Stimulated activated CD8-positive, alpha-beta memory T cell treated with anti-CD3 and anti-CD28 coated beads, Interleukin-15, amount 100 ng/mL, for 1 hour (primary cell): ENCODE measurements around the gene HNRNPF.
"Not testable (repeated sequence)": the region's sequence is repeated elsewhere in the genome, so short reads cannot be mapped to it uniquely, and the experiment has no call there.

Experiments
- DNase-seq: peaks from one replicate; pipeline ENCODE4 v3.0.0-alpha.2; 2020; ENCODE audit warnings: low read depth

Gene HNRNPF

GRCh38 chr10:43348511-43349312, 60.3 kb downstream of the HNRNPF start:
- peak; percentile 77 for DNase-seq

DNA sequence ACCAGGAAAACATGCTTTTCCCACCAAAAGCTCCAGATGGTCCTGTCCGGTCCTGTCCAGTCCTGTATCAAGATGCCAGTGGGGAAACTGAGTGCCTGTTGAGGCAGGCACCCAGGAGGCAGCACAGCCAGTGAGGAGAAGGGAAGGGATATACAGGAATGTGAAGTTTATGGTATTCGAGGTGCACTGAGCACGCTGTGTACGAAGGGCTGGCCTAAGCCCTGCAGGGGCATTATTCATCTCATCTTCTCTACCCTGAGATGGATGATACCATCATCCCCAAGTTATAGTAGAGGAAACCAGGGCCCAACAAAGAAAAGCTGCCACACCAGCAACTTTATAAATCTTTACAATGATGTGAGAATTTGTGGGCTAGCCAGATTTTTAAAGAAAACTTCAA, 61.0 kb downstream of the HNRNPF start:
- DNase-seq: no peak

DNA sequence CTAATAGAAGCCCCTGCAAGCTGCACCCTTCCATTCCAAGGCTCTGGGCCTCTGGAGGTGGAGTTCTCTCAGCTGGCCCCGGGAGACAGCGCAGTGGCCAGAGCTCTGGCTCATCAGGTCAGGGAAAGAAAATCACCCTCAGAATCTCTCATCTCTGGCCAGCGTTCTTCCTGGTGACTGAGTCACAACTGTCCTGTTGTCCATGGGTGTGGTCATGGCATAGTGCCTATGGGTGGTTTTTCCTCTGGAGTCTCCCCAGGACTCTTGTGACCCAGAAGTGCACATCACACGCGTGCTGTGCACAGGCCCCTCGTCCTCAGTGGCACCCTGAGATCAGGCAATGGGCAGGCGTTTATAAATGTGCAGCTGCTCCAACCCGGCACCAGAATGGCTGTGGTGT, 64.9 kb downstream of the HNRNPF start:
- DNase-seq: no peak

DNA sequence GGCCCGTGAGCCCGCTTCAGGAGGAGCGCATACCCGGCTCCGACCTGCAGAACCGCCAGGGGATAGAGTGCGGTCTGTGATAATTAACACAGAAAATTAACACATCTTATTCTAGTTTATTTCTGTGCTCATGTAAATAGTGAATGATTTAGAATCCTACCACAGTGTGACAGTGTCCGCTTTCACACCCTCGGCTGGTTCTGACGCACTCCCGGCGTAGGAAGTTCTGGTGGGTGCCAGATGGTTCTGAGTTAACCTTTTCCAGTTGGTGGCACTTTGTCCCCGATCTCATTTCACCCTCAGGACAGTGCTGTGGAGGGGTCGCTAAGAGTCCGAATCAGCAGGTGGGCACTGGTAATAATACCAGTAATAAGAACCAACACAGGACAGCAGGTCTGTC, 65.9 kb downstream of the HNRNPF start:
- DNase-seq: no peak

DNA sequence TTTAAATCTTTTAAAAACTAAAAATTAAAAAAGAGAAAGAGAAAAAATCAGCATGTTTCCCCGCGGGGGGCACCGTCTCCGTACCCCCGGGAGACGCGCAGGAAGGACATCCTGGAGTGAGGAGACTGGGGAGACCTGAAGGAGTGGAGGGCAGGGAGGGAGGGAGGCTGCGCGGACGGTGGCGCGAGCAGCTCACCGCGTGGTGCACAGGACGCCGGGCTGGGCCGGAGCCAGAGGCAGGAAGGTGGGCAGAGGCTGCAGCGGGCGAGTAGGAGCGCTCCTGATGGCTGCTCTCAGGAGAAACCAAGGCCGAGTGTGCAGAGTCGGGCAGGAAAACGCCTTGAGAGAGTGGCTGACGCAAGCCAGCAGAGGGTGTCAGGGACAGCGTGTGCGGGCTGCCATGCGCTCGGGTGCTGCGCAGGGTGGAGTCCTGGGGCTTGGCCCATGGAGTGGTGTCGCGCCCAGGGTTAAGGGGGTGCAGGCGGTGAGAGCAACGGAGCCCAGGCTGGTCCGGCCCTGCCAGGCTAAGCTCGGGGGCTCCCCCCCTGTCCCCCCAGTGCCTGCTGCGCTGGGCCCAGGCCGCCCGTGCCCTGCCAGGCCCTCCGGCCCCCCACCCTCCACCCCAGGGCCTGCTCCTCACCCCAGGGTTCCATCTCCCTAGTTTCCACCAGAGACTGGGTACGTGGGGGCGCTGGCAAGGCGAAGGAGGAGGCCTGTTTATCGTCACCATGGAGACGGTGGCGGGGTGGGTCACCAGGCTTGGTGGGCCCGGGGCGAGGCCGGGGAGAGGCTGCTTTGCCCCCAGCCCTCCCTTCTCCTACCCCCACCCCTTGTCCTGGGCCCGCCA, 66.5 kb downstream of the HNRNPF start:
- DNase-seq: no peak

DNA sequence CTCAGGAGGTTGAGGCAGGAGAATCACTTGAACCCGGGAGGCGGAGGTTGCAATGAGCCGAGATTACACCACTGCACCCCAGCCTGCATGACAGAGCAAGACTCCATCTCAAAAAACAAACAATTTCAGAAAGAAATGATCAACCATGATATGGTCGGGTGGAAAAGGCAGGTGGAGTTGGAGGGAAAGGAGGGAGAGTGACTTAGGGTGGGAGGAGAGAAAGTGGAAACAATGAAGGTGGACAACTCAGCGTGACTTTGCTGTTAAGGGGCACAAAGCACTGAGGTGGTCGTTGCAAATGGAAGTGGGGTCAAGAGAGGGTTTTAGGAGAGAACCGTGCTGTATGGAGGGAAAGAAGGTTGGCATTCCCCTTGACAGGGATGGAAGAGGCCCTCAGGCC, 67.5 kb downstream of the HNRNPF start:
- DNase-seq: no peak

DNA sequence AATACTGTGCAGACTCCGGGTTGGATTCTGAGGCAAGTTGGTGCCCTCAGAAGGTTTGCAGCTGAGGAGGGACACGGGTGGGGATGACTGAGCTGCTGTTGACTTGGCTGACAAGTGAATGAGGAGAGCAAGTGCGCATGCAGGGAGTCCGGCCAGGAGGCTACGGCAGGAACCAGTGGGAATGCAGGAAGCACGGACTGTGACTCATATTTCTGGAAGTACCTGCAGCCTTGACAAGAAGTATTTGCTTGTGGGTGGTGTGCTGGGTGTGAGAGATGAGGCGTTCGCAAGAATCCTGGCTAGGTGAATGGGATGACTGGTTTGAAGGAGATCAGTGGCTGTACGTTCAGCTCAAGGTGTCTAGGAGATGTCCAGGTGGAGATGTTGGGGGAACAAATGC, 68.4 kb downstream of the HNRNPF start:
- no peak for DNase-seq

DNA sequence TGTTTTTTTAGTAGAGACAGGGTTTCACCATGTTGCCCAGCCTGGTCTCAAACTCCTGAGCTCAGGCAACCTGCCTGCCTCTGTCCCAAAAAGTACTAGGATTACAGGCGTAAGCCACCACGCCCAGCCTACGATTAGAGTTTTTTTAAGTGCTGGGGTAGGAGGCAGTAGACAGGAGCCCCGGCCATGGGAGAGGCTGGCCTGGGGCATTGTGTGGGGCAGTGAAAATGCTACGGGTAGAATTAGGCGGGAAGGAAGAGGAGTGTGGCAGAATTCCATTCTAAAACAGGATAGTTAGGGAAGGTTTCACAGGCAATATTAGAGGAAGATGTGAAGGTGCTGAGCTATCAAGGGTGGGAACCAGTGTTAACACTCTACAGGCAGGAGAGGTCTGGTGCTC, 68.9 kb downstream of the HNRNPF start:
- DNase-seq: no peak

GRCh38 chr10:43339136-43339535, 69.8 kb downstream of the HNRNPF start:
- DNase-seq: no peak

DNA sequence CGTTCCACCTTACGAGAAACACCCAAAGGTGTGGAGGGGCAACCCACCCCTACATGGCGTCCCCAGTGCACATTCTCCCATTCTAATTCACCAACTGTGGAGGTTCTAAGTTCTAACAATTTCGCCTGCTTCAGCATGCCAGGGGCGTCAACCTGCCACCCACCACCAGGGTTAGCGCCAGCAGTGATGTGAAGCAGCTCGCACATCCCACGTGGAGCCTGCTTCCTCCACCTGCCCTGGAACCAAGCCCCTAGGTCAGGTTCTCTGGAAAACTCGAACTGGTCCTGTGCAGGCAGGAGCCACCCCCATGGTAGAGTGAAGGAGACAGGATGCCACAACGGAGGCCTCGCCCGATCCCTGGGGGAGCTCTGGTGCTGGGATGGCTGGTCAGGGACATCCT, 70.9 kb downstream of the HNRNPF start:
- no peak for DNase-seq

DNA sequence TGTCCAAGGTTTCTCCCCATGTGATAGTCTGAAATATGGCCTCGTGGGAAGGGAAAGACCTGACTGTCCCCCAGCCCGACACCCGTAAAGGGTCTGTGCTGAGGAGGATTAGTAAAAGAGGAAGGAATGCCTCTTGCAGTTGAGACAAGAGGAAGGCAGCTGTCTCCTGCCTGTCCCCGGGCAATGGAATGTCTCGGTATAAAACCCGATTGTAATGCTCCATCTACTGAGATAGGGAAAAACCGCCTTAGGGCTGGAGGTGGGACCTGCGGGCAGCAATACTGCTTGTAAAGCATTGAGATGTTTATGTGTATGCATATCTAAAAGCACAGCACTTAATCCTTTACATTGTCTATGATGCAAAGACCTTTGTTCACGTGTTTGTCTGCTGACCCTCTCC, 71.5 kb downstream of the HNRNPF start:
- not testable (repeated sequence) for DNase-seq

DNA sequence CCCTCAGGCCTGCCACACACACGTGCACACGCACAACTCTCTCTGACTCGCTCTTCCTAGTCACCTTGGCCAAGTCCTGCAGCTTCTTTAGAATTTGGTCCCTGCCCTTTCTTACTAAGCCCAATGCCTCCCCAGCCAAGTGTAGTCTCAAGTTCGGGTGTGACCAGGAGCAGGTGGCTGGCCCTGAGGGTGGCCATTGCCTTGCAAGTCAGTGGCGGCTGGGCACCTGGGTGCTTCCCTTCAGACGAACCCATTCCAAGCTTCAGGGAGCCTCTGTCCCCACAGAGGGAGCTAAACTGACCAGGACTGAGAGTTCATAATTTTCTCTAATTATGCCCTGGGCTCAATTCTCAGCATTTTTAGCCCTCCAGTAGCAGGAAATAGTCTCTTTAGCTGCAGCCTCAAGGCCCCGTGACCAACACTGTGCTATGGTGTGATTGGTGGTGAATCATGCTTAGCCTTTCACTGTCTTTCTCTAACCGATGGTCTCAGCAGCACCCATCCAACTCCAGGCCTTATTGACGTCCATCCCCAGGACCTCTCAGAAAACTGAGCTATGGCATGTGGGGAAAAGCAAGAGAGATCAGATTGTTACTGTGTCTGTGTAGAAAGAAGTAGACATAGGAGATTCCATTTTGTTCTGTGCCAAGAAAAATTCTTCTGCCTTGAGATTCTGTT, 72.2 kb downstream of the HNRNPF start:
- DNase-seq: no peak

DNA sequence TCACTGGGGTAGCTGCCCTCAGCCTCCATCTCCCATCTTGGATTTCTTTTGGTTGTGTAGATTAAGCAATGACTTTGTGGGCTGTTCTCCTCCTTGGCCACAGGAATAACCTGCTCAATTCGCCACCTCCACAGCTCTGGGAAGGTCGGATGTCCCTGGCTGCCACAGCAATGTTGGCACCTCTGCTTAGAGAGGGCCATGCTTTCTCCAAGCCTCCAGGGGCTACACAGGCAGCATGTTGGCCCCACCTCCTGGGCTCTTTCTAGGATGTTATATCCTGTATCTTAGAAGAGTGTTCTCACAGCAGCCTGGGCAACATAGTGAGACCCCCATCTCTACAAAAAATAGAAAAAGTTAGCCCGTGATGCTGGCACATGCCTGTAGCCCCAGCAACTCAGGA, 72.9 kb downstream of the HNRNPF start:
- no peak for DNase-seq
